HG03097 (cell line): ENCODE measurements around the gene TNFSF8.

Experiments used
- ATAC-seq: cut with Tn5 transposase; IDR thresholded peaks from one replicate; pipeline ENCODE4 v1.9.1; 2021; ENCODE audit not compliant: unreplicated experiment, low FRiP score

The TNFSF8 gene

GRCh38 chr9:114937516-114937915 is 7.1 kb upstream of the TNFSF8 start:
- no peak for ATAC-seq

GRCh38 chr9:114936581-114936980 is 6.2 kb upstream of the TNFSF8 start:
- ATAC-seq: no peak

GRCh38 chr9:114935119-114935518 is 4.7 kb upstream of the TNFSF8 start:
- ATAC-seq: no peak

DNA sequence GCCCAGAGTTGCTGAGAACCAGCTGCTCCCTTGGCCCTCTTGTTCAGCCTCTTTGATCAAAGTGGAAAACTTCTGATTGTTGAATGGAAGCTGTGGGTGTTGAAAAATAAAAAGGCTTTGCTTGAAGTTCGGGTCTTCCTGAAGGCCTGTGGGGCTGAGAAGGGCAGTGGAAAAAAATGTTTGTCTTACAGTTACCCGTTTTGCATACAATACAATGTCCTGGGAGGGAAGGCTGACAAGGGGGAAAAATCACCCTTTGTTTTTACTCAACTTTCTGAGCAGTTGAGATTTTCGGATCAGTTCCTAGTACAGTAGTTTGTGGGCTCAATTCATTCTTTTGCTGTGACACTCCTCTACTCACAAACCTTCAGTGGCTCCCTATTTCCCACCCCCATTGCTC is 2.1 kb upstream of the TNFSF8 start:
- ATAC-seq: no peak

- no peak for ATAC-seq
Measured at GRCh38 chr9:114931407-114931806, 1.0 kb upstream of the TNFSF8 start.

GRCh38 chr9:114929201-114929600 is 1.2 kb downstream of the TNFSF8 start:
- no peak for ATAC-seq

- no peak for ATAC-seq
Measured at GRCh38 chr9:114928671-114929070, 1.7 kb downstream of the TNFSF8 start.

DNA sequence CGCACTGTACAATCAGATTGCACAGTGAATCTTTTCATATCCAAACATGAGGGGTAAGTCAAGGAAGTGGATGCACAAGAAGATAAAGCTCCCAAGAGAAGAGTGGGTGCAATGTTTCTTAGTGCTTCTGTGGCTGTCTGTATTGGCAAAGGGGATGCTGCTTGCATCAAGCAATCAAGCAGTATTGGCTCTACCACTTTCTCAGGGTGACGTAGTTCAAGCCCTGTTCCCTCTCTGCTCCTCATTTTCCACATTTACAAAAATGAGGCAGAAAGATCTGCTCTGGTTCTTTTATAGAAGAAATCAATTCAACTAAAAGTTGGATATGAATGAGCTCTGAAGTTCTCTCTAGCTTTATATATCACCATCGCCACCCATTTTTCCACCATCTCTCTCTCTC is 2.3 kb downstream of the TNFSF8 start:
- ATAC-seq: no peak

DNA sequence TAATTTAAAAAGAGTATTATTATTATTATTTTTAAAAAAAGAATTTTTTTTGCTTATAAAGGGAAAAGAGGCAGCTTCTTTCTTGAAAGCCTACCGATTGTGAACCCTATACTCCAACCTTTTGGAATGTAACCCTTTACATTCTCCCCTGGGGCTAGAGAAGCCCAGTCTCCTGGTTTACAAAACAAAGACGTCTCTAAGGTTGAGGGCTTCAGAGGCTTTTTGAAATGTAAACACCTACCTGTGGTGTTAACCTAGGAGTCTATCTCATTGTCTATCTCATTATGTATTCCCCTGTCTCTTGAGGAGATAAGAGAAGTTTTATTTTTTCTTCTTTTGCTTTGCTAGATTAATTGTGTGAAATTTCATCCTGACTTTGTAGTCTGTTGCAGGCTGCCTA is 4.7 kb downstream of the TNFSF8 start:
- ATAC-seq: no peak

- ATAC-seq: no peak
Measured at GRCh38 chr9:114925039-114925438, 5.4 kb downstream of the TNFSF8 start.

DNA sequence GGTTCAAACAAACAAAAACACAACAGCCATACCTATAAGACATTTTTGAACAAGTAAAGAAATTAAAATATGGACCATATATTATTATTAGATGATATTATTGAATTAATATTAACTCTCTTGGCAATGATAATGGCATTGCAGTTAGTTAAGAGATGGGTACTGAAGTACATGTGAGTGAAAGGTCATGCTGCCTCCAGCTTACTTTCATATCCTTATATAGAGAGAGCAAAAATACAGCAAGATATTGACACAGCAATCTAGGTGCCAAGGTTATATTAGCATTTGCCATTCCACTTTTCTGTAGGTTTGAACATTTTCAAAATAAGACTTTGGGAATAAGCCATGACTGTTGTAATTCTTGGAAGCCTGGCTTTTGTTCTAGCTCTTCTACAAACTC is 6.1 kb downstream of the TNFSF8 start:
- no peak for ATAC-seq

GRCh38 chr9:114923918-114924317 is 6.5 kb downstream of the TNFSF8 start:
- no peak for ATAC-seq

- ATAC-seq: no peak
Measured at GRCh38 chr9:114921171-114921570, 9.2 kb downstream of the TNFSF8 start.

GRCh38 chr9:114919611-114920010 is 10.8 kb downstream of the TNFSF8 start:
- ATAC-seq: no peak

DNA sequence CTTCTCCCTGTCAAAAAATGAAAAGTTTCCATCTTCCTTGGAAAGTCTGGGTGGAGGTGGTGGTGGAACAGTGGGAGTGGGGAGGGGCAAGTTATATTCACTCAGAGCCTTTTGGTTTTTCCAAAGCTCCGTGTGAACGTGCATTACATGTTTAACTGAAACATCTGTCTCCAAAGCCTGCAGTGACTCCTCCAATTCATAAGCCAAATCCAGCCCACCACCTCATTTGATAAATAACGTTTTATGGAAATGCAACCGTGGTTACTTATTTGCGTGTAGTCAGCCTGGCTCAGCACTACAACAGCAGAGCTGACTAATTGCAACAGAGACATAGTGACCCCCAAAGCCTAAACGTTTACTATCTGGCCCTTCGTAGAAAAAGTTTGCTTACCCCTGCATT is 13.9 kb downstream of the TNFSF8 start:
- no peak for ATAC-seq

DNA sequence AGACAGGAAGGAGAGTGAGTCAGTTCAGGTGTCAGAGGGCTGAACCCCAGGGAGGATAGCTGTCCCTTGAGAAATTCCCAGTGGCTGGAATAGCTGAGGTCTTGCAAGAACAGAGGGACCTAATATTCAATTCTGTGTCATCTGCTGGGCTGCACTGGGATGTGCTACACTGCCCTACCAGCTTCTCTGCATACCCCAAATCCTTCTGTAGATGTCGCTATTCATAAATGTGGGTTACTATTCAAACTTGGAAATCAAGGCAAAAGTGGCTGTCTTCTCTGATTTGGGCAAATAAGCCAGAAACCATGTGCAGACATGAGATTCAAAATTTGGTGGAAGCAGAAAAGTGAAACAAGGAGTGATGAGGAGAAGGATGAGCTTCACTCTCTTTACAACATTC is 16.3 kb downstream of the TNFSF8 start:
- ATAC-seq: no peak

GRCh38 chr9:114913656-114914055 is 16.7 kb downstream of the TNFSF8 start:
- no peak for ATAC-seq

- ATAC-seq: no peak
Measured at GRCh38 chr9:114913217-114913616, 17.2 kb downstream of the TNFSF8 start.

DNA sequence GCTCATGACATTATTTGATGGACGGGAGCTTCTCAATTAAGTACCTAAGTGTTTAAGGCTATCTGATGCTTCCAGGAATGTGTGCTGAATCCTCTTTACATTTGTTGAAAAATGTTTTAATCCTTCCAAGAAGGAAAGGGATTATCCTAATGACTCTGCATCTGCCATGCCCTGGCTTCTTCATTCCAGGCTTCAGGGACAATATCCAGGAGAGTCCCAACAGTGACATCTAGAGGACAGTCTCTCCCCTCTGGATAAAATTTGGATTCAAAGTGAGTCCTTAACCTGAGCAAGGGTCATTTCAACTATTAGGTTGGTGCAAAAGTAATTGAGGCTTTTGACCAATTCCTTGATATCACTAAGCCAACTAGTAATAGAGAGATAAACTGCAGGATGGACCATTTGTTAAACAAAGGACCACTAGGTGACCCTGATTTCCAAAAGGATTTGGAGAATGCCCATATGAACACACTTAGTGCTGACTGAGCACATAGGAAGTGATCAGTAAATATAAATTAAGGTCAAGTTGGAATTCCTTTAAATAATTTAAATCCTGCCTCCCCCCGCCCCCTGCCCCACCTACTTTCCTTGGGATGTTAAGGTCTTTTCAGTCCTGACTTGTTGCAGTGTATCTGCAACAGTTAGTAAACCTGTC is 19.1 kb downstream of the TNFSF8 start:
- ATAC-seq: no peak

- no peak for ATAC-seq
Measured at GRCh38 chr9:114910541-114910940, 19.9 kb downstream of the TNFSF8 start.

DNA sequence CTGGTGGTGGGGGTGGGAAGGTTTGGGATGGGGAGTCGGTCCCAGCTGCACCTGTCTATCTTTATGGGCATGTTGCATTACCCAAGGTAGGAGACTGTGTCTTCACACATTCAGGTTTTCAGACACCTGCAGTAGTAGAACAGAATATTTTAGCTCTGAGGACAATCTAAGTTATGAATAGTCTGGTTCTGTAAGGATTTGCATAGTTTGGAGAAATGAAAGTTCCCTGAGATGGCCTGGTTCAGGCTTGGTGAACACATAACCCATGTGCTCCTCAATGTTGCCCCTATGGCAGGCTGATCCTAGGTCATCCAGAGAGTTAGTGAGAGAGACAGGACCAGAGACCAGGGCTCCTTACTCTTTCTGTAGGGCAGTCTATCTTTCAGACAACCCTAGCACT is 20.7 kb downstream of the TNFSF8 start:
- ATAC-seq: no peak

DNA sequence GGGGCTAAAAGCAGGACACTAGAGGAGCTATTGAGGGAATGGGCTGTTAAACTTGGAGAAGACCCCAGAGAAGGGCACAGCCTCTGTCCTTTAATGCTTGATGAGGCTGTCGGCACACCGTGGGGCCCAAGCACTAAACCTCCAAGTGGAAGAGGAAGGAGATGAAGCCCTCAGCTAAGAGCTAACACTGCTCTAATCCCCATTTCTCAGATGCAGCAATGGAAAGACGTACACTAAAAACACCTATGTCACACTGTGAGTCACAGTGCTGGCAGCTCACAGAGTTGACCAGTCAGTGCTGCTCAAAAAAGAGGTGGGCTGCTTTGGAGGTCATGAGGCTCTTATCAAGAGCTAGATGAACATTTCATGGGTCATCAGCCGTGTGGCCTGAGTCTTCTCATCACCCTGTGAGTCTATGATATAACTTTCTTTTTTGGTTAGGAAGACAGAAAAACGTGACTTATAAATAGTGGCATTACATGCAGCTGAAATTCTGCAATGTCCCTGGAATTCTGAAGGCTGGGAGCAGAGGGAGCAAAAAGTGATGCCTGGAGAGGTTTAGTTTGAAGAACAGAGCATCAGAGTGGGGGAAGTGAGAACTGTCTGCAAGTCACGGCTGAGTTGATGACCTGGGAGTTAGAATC is 21.5 kb downstream of the TNFSF8 start:
- no peak for ATAC-seq
